ENCODE results near the gene IL37. TPM values are rescaled to one million over a fixed set of nuclear protein-coding genes. Genes with fewer than 3 reads are reported as not detected.
"Not testable (repeated sequence)": the region's sequence is repeated elsewhere in the genome, so short reads cannot be mapped to it uniquely, and the experiment has no call there.

The IL37 gene
- polyA plus RNA-seq, 2 of the 4 experiments (the other 2 are of a cell fraction), result not detected

GRCh38 chr2:112893752-112894151, 17.2 kb upstream of the IL37 start (continued):
- TF ChIP-seq ZFP36 (IDR thresholded peaks at IDR 0.05; ENCODE audit: borderline replicate concordance, partially characterized antibody), result no peak
- TF ChIP-seq, protein P1, sequence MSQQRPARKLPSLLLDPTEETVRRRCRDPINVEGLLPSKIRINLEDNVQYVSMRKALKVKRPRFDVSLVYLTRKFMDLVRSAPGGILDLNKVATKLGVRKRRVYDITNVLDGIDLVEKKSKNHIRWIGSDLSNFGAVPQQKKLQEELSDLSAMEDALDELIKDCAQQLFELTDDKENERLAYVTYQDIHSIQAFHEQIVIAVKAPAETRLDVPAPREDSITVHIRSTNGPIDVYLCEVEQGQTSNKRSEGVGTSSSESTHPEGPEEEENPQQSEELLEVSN (IDR thresholded peaks at IDR 0.05; ENCODE audit: borderline replicate concordance, low read depth), result no peak
- TF ChIP-seq, protein P2, sequence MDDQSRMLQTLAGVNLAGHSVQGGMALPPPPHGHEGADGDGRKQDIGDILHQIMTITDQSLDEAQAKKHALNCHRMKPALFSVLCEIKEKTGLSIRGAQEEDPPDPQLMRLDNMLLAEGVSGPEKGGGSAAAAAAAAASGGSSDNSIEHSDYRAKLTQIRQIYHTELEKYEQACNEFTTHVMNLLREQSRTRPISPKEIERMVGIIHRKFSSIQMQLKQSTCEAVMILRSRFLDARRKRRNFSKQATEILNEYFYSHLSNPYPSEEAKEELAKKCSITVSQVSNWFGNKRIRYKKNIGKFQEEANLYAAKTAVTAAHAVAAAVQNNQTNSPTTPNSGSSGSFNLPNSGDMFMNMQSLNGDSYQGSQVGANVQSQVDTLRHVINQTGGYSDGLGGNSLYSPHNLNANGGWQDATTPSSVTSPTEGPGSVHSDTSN (IDR thresholded peaks at IDR 0.05), result no peak
- no peak for TF ChIP-seq ESRRA (IDR thresholded peaks at IDR 0.05; ENCODE audit: borderline replicate concordance, low read length)

GRCh38 chr2:112896909-112897623, 13.9 kb upstream of the IL37 start:
- no peaks in the 10 kb centered on the region for H3K4me1 ChIP-seq
- ChIA-PET CTCF (no interaction called here), POLR2A (no interaction called here)
- no peak for ATAC-seq
- no peak for DNase-seq (ENCODE audit: low read depth in 1 of 2, low spot score in 1 of 2)
- WGBS (ENCODE audit: missing lambda C conversion rate), result 48% methylated on average over 8 of the region's 8 CpGs
- no peak for FAIRE-seq
- TF ChIP-seq BHLHE40 (IDR thresholded peaks at IDR 0.05; ENCODE audit: low read depth, low read length) (no peak), TP53 (CRISPR knock-in tag; IDR thresholded peaks at IDR 0.05) (no peak), HOXB5 (CRISPR knock-in tag; IDR thresholded peaks at IDR 0.05) (no peak), ZC3H11A (IDR thresholded peaks at IDR 0.05) (no peak), SMC3 (IDR thresholded peaks at IDR 0.05) (no peak), FOSL2 (IDR thresholded peaks at IDR 0.05) (no peak), FOSL2 (CRISPR knock-in tag; IDR thresholded peaks at IDR 0.05) (no peak), KDM5A (IDR thresholded peaks at IDR 0.05) (no peak)
- TF ChIP-seq, protein P2 (IDR thresholded peaks at IDR 0.05), result no peak
- TF ChIP-seq, protein P3, sequence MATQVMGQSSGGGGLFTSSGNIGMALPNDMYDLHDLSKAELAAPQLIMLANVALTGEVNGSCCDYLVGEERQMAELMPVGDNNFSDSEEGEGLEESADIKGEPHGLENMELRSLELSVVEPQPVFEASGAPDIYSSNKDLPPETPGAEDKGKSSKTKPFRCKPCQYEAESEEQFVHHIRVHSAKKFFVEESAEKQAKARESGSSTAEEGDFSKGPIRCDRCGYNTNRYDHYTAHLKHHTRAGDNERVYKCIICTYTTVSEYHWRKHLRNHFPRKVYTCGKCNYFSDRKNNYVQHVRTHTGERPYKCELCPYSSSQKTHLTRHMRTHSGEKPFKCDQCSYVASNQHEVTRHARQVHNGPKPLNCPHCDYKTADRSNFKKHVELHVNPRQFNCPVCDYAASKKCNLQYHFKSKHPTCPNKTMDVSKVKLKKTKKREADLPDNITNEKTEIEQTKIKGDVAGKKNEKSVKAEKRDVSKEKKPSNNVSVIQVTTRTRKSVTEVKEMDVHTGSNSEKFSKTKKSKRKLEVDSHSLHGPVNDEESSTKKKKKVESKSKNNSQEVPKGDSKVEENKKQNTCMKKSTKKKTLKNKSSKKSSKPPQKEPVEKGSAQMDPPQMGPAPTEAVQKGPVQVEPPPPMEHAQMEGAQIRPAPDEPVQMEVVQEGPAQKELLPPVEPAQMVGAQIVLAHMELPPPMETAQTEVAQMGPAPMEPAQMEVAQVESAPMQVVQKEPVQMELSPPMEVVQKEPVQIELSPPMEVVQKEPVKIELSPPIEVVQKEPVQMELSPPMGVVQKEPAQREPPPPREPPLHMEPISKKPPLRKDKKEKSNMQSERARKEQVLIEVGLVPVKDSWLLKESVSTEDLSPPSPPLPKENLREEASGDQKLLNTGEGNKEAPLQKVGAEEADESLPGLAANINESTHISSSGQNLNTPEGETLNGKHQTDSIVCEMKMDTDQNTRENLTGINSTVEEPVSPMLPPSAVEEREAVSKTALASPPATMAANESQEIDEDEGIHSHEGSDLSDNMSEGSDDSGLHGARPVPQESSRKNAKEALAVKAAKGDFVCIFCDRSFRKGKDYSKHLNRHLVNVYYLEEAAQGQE (IDR thresholded peaks at IDR 0.05), result no peak
- H3K27ac ChIP-seq, result no peak overlapping the region
- H3K4me2 ChIP-seq, result no peak overlapping the region
- H3K9me3 ChIP-seq, result no peaks in the 10 kb centered on the region
- H3K4me3 ChIP-seq, result no peak overlapping the region

DNA sequence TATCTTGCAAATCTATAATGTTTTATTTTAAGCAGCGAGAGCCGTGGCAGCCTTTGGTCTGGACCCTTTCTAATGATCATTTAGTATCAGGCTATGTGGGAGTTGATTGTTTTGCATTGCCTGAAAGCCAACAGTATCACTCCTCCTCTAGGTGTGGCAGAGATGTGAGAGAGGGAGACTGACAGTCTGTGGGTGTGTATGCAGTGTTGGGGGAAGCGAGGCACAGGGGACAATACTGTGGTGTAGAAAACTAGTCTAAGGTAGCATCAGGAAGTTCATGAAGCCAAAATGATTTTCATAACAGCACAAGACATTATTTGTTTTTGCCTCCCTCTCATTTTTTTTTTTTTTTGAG, 13.4 kb upstream of the IL37 start:
- 63% methylated on average over 3 of the region's 3 CpGs for WGBS (ENCODE audit: missing lambda C conversion rate)
- ATAC-seq, result no peak
- POLR2A ChIA-PET, result no interaction called here
- Histone ChIP-seq H3K4me3 (no peak overlapping the region), H3K4me2 (no peak overlapping the region), H3K27ac (no peak overlapping the region), H3K4me1 (no peaks in the 10 kb centered on the region), H3K9me3 (no peaks in the 10 kb centered on the region)
- CTCF ChIA-PET, result no interaction called here
- no peak for DNase-seq (ENCODE audit: low read depth in 1 of 2, low spot score in 1 of 2)
- no peak for FAIRE-seq
- no peak for TF ChIP-seq TFCP2L1 (CRISPR knock-in tag; IDR thresholded peaks at IDR 0.05)

- 69% methylated on average over 3 of the region's 3 CpGs for whole genome bisulfite sequencing (ENCODE audit: missing lambda C conversion rate)
- H3K27ac ChIP-seq; H3K4me1 ChIP-seq; H3K4me3 ChIP-seq; FAIRE-seq; H3K9me3 ChIP-seq; ATAC-seq; POLR2A ChIA-PET; H3K4me2 ChIP-seq; DNase-seq (ENCODE audit: low read depth in 1 of 2, low spot score in 1 of 2): not testable (repeated sequence)
- CTCF ChIA-PET, result interaction anchor here (1.1 to 2.2 kb wide), 3 partner anchors 9 to 151 kb away, joined by 3 to 10 read pairs (median 4); no protein-coding TSS in a partner anchor
These were observed 9.4 kb upstream of the IL37 start for GRCh38 chr2:112901431-112902065.
